NCI-H748 (cell line): ENCODE data around the gene SLC9C1.
A peak's percentile ranks its signal among the peaks of the same experiment; 100 is the strongest.

ENCODE experiments used
- DNase-seq: peaks from one replicate; lab custom pipeline; 2025; ENCODE audit not compliant: unreplicated experiment; lab: John Stamatoyannopoulos, UW

SLC9C1 gene

GRCh38 chr3:112293368-112294321, at the start of gene SLC9C1:
Gene SLC9C1 (minus strand): TSS chr3:112294216. CDS start chr3:112286791, 7,425 bp downstream.
- DNase-seq = peak; percentile 64

GRCh38 chr3:112341386-112341785, 47.4 kb upstream of the SLC9C1 start:
- DNase-seq = no peak

- DNase-seq = no peak
These were observed 45.6 kb upstream of the SLC9C1 start for GRCh38 chr3:112339609-112340008.

- no peak for DNase-seq
These were observed 45.1 kb upstream of the SLC9C1 start for GRCh38 chr3:112339134-112339533.

- no peak for DNase-seq
These were observed 44.7 kb upstream of the SLC9C1 start for GRCh38 chr3:112338727-112339056.

- no peak for DNase-seq
These were observed 44.2 kb upstream of the SLC9C1 start for GRCh38 chr3:112338021-112338726.

GRCh38 chr3:112335434-112335781, 41.4 kb upstream of the SLC9C1 start:
- no peak for DNase-seq

- no peak for DNase-seq
These were observed 40.8 kb upstream of the SLC9C1 start for GRCh38 chr3:112334691-112335433.

GRCh38 chr3:112333381-112334317, 39.6 kb upstream of the SLC9C1 start:
- DNase-seq = peak; percentile 76

GRCh38 chr3:112333002-112333380, 39.0 kb upstream of the SLC9C1 start, which contains the start of gene CD200:
Gene CD200 (plus strand): TSS chr3:112333156. CDS start chr3:112333213, 57 bp downstream.
- DNase-seq = peak; percentile 84

- no peak for DNase-seq
These were observed 37.8 kb upstream of the SLC9C1 start for GRCh38 chr3:112331851-112332250.

GRCh38 chr3:112327371-112327951, 33.4 kb upstream of the SLC9C1 start:
- DNase-seq = peak; percentile 73

GRCh38 chr3:112321867-112322652, 28.0 kb upstream of the SLC9C1 start:
- DNase-seq = peak; percentile 16

GRCh38 chr3:112320691-112321090, 26.7 kb upstream of the SLC9C1 start:
- DNase-seq = no peak

GRCh38 chr3:112319516-112320276, 25.7 kb upstream of the SLC9C1 start:
- DNase-seq = no peak

- no peak for DNase-seq
These were observed 21.8 kb upstream of the SLC9C1 start for GRCh38 chr3:112315791-112316190.

GRCh38 chr3:112314649-112315048, 20.6 kb upstream of the SLC9C1 start:
- no peak for DNase-seq

- DNase-seq = peak; percentile 57
These were observed 14.3 kb upstream of the SLC9C1 start for GRCh38 chr3:112308151-112308911.
